ENCODE measurements around the gene ZMAT2.

DNA sequence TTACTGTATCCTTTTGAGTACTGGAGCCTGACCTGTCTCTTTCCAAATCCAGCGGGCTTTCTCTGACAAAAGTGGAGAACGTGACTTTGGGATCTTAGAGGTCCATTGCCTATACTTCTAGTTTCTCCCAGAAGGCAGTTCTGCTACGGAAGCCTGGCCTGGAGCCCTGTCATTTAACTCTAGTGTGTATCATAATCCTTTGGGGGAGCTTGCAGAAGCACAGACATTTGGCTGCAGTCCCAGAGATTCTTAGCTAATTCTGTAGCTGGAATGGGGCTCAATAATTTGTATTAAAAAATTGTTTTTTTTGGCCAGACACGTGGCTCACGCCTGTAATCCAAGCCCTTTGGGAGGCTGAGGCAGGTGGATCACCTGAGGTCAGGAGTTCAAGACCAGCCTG lies 6.0 kb upstream of the ZMAT2 start:
- TF ChIP-seq CTCF (IDR thresholded peaks at IDR 0.05), result no peak
- no peak for TF ChIP-seq POLR2AphosphoS5 (IDR thresholded peaks at IDR 0.05)
- no peak for TF ChIP-seq POLR2A (IDR thresholded peaks at IDR 0.05)
- no peak for TF ChIP-seq EP300 (IDR thresholded peaks at IDR 0.05)

Data from upper lobe of left lung (tissue), 4 donors.